Liver (tissue), 3 donors: Measurements from ENCODE around the gene CCR3.

Source experiments
- FOXA1 ChIP-seq: IDR thresholded peaks from 2 replicates; pipeline ENCODE4 v1.6.1; 2016; ENCODE audit warnings: antibody characterized with exemption
- GABPA ChIP-seq, 2 donors: IDR thresholded peaks in 1 of 2; conservative IDR thresholded peaks in 1 of 2; 2 replicates each; pipeline ENCODE4 v1.6.1; 2016; ENCODE audit warnings: antibody characterized with exemption in 2 of 2, mild to moderate bottlenecking in 1 of 2, moderate library complexity in 1 of 2
- JUND ChIP-seq, 2 donors: IDR thresholded peaks; 2 replicates each; pipeline ENCODE4 v1.6.1; 2016; ENCODE audit warnings: antibody characterized with exemption in 2 of 2
- RAD21 ChIP-seq, 2 donors: IDR thresholded peaks; 2 replicates each; pipeline ENCODE4 v1.6.1; 2016; ENCODE audit warnings: antibody characterized with exemption in 2 of 2, mild to moderate bottlenecking in 2 of 2
- RXRA ChIP-seq, 2 donors: IDR thresholded peaks; 2 replicates each; pipeline ENCODE4 v1.6.1; 2017 to 2018; ENCODE audit warnings: antibody characterized with exemption in 2 of 2, mild to moderate bottlenecking in 1 of 2
- SP1 ChIP-seq: IDR thresholded peaks from 2 replicates; pipeline ENCODE4 v1.6.1; 2018; ENCODE audit warnings: antibody characterized with exemption, mild to moderate bottlenecking
- TAF1 ChIP-seq: conservative IDR thresholded peaks from 2 replicates; pipeline ENCODE4 v1.6.1; 2016; ENCODE audit warnings: antibody characterized with exemption, mild to moderate bottlenecking
- YY1 ChIP-seq: IDR thresholded peaks from 2 replicates; pipeline ENCODE4 v1.6.1; 2016; ENCODE audit warnings: antibody characterized with exemption, mild to moderate bottlenecking
- TF ChIP-seq, protein P1 (sequence below): fragments of 150-350 bp; IDR thresholded peaks from 2 replicates; pipeline ENCODE4 v1.5.1; 2017; ENCODE audit warnings: improper control_type of control experiment, low read depth, low read length; ENCODE audit not compliant: missing input control
- TF ChIP-seq, protein P2 (sequence below): IDR thresholded peaks from 2 replicates; pipeline ENCODE4 v1.6.1; 2016; ENCODE audit warnings: antibody characterized with exemption
- TF ChIP-seq, protein P3 (sequence below): IDR thresholded peaks from 2 replicates; pipeline ENCODE4 v1.6.1; 2016; ENCODE audit warnings: antibody characterized with exemption
- TF ChIP-seq, protein P4 (sequence below): IDR thresholded peaks from 2 replicates; pipeline ENCODE4 v1.6.1; 2016; ENCODE audit warnings: antibody characterized with exemption, mild to moderate bottlenecking
- TF ChIP-seq, protein P5 (sequence below): IDR thresholded peaks from 2 replicates; pipeline ENCODE4 v1.6.1; 2016; ENCODE audit warnings: antibody characterized with exemption
- donor health status: healthy.
- donor health status: healthy.

DNA sequence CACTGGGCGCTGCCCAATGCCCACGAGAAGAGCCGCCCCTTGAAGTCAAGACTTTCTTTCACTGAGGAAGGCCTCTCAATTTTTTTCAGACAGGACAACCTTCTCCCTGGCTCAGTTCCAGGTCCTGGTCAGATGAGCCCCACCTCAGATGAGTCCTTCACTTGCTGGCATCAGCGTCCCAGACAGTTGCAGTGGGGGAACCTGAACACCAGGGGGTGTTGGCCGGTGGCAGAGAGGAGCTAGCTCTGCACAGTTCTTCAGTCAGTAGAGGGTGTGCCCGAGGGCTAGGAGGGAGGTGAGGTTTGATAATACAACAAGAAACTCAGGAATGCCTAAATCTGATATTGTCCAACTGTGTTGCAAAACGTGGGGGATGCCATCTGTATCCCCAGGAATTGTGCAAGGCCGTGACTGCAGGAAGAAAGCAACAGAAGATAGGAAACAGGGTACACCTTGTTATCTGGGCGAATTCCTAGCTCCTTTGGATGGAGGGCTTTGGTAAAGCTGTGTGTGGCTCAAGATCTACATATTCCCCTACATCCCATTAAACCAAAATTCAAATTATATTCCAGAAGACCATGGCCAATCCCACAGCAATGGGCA, 34.3 kb downstream of the CCR3 start:
- TF ChIP-seq YY1 (no peak), GABPA (IDR thresholded peaks at IDR 0.05 in 1 of 2, conservative IDR thresholded peaks at IDR 0.05 in 1 of 2) (no peak), RAD21 (IDR thresholded peaks at IDR 0.05) (peak; percentile 75 to 85), TAF1 (no peak), SP1 (no peak), JUND (IDR thresholded peaks at IDR 0.05) (no peak), RXRA (IDR thresholded peaks at IDR 0.05) (no peak), FOXA1 (no peak)
- TF ChIP-seq, protein P1, sequence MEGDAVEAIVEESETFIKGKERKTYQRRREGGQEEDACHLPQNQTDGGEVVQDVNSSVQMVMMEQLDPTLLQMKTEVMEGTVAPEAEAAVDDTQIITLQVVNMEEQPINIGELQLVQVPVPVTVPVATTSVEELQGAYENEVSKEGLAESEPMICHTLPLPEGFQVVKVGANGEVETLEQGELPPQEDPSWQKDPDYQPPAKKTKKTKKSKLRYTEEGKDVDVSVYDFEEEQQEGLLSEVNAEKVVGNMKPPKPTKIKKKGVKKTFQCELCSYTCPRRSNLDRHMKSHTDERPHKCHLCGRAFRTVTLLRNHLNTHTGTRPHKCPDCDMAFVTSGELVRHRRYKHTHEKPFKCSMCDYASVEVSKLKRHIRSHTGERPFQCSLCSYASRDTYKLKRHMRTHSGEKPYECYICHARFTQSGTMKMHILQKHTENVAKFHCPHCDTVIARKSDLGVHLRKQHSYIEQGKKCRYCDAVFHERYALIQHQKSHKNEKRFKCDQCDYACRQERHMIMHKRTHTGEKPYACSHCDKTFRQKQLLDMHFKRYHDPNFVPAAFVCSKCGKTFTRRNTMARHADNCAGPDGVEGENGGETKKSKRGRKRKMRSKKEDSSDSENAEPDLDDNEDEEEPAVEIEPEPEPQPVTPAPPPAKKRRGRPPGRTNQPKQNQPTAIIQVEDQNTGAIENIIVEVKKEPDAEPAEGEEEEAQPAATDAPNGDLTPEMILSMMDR, result peak; percentile 62
- TF ChIP-seq, protein P2, sequence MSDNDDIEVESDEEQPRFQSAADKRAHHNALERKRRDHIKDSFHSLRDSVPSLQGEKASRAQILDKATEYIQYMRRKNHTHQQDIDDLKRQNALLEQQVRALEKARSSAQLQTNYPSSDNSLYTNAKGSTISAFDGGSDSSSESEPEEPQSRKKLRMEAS, result no peak
- TF ChIP-seq, protein P3, sequence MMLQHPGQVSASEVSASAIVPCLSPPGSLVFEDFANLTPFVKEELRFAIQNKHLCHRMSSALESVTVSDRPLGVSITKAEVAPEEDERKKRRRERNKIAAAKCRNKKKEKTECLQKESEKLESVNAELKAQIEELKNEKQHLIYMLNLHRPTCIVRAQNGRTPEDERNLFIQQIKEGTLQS, result no peak
- TF ChIP-seq, protein P4, sequence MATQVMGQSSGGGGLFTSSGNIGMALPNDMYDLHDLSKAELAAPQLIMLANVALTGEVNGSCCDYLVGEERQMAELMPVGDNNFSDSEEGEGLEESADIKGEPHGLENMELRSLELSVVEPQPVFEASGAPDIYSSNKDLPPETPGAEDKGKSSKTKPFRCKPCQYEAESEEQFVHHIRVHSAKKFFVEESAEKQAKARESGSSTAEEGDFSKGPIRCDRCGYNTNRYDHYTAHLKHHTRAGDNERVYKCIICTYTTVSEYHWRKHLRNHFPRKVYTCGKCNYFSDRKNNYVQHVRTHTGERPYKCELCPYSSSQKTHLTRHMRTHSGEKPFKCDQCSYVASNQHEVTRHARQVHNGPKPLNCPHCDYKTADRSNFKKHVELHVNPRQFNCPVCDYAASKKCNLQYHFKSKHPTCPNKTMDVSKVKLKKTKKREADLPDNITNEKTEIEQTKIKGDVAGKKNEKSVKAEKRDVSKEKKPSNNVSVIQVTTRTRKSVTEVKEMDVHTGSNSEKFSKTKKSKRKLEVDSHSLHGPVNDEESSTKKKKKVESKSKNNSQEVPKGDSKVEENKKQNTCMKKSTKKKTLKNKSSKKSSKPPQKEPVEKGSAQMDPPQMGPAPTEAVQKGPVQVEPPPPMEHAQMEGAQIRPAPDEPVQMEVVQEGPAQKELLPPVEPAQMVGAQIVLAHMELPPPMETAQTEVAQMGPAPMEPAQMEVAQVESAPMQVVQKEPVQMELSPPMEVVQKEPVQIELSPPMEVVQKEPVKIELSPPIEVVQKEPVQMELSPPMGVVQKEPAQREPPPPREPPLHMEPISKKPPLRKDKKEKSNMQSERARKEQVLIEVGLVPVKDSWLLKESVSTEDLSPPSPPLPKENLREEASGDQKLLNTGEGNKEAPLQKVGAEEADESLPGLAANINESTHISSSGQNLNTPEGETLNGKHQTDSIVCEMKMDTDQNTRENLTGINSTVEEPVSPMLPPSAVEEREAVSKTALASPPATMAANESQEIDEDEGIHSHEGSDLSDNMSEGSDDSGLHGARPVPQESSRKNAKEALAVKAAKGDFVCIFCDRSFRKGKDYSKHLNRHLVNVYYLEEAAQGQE, result no peak
- TF ChIP-seq, protein P5, sequence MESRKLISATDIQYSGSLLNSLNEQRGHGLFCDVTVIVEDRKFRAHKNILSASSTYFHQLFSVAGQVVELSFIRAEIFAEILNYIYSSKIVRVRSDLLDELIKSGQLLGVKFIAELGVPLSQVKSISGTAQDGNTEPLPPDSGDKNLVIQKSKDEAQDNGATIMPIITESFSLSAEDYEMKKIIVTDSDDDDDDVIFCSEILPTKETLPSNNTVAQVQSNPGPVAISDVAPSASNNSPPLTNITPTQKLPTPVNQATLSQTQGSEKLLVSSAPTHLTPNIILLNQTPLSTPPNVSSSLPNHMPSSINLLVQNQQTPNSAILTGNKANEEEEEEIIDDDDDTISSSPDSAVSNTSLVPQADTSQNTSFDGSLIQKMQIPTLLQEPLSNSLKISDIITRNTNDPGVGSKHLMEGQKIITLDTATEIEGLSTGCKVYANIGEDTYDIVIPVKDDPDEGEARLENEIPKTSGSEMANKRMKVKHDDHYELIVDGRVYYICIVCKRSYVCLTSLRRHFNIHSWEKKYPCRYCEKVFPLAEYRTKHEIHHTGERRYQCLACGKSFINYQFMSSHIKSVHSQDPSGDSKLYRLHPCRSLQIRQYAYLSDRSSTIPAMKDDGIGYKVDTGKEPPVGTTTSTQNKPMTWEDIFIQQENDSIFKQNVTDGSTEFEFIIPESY, result no peak
